ENCODE results near the gene TBL2. TPM values are rescaled to one million over a fixed set of nuclear protein-coding genes. Genes with fewer than 3 reads are reported as not detected.

The TBL2 gene
- polyA plus RNA-seq, 3 donors: 10.4 to 40.1 (median 26.2) TPM

DNA sequence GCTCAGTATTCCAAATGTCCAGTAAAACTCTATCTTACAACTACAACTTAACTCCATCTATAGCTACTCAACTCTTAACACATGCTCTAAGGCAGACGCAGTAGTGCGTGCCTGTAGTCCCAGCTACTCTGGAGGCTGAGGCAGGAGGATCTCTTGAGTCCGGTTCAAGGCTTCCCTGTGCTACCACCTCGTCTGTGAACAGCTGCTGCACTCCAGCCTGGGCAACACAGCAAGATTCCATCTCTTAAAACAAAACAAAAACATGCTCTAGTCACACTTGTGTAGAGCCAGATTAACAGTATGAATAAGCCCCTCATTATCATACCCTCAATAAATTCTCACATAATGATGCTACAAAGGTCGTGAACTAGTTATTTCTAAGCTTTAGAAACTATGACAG is 59.9 kb downstream of the TBL2 start:
- intact Hi-C loops (cut with micrococcal nuclease): no loop called here
- TF ChIP-seq, protein P1, sequence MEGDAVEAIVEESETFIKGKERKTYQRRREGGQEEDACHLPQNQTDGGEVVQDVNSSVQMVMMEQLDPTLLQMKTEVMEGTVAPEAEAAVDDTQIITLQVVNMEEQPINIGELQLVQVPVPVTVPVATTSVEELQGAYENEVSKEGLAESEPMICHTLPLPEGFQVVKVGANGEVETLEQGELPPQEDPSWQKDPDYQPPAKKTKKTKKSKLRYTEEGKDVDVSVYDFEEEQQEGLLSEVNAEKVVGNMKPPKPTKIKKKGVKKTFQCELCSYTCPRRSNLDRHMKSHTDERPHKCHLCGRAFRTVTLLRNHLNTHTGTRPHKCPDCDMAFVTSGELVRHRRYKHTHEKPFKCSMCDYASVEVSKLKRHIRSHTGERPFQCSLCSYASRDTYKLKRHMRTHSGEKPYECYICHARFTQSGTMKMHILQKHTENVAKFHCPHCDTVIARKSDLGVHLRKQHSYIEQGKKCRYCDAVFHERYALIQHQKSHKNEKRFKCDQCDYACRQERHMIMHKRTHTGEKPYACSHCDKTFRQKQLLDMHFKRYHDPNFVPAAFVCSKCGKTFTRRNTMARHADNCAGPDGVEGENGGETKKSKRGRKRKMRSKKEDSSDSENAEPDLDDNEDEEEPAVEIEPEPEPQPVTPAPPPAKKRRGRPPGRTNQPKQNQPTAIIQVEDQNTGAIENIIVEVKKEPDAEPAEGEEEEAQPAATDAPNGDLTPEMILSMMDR (IDR thresholded peaks at IDR 0.05): no peak
- peaks cover 0 to 1% (median 0%) of the 10 kb centered on the region in 3 donors for H3K27me3 Mint-ChIP-seq (ENCODE audit: low read depth in 3 of 3)
- no peak overlapping the region for H3K9ac ChIP-seq (ENCODE audit: insufficient read depth, low read length, poor library complexity, severe bottlenecking)
- H3K9me3 Mint-ChIP-seq: no peaks in the 10 kb centered on the region
- peaks cover 30% of the 10 kb centered on the region for H3K4me1 Mint-ChIP-seq
- H3K9me3 ChIP-seq (replicated peaks in 1 of 2; ENCODE audit: control insufficient read depth in 1 of 2, insufficient read depth in 1 of 2, low read length in 2 of 2): no peaks in the 10 kb centered on the region
- H4K20me1 ChIP-seq (ENCODE audit: insufficient read depth, low read length): peaks cover 78% of the 10 kb centered on the region
- no peak overlapping the region for H2AFZ ChIP-seq (ENCODE audit: insufficient read depth, low read depth, low read length, poor library complexity, severe bottlenecking)
- peaks cover 27 to 51% of the 10 kb centered on the region in 2 donors for H3K36me3 ChIP-seq (replicated peaks in 1 of 2; ENCODE audit: control insufficient read depth in 1 of 2, insufficient read depth in 2 of 2, low read length in 2 of 2)
- H3K36me3 Mint-ChIP-seq: peaks cover 16 to 49% of the 10 kb centered on the region in 2 donors
- peaks cover 95% of the 10 kb centered on the region for H3K79me2 ChIP-seq (ENCODE audit: insufficient read depth, low read length)
- peak overlapping the region in 2 of 7 donors; percentile 23 to 65 for H3K27ac Mint-ChIP-seq
- H3K4me1 ChIP-seq (ENCODE audit: control insufficient read depth in 1 of 2, insufficient read depth in 2 of 2, low read length in 2 of 2): peaks cover 25 to 37% of the 10 kb centered on the region in 2 donors
- H3K4me2 ChIP-seq (replicated peaks; ENCODE audit: extremely low read depth, low read length, poor library complexity, severe bottlenecking): no peak overlapping the region
- peak overlapping the region in 1 of 2 donors; percentile 90 for H3K27ac ChIP-seq (ENCODE audit: low read depth in 1 of 2, low read length in 2 of 2)
- H3K4me3 Mint-ChIP-seq: no peak overlapping the region
- no peak overlapping the region for H3K4me3 ChIP-seq (replicated peaks in 1 of 3; ENCODE audit: low read depth in 2 of 3, low read length in 3 of 3)
- no peak for DNase-seq
- 92% methylated on average over 5 of the region's 5 CpGs for whole genome bisulfite sequencing (ENCODE audit: insufficient coverage)
- H3K27me3 ChIP-seq (ENCODE audit: control insufficient read depth in 2 of 2, insufficient read depth in 2 of 2, low read length in 2 of 2): no peaks in the 10 kb centered on the region

Other genes with a start within 250 kb of the TBL2 start
- under 1 TPM in 2 of 3 donors, not detected in 1; 0.07 to 0.11 TPM for gene FZD9, start 144.8 kb downstream of the TBL2 start, polyA plus RNA-seq
- gene BAZ1B, start 56.3 kb downstream of the TBL2 start, polyA plus RNA-seq: 10 to 100 TPM in 1 of 3 donors, 1 to 10 TPM in 2; 2.5 to 12.1 (median 5.0) TPM
- gene BCL7B, start 20.9 kb downstream of the TBL2 start, polyA plus RNA-seq: 10 to 100 TPM; 53.5 to 73.8 (median 68.7) TPM
- gene MLXIPL, start 45.9 kb upstream of the TBL2 start, polyA plus RNA-seq: under 1 TPM in 2 of 3 donors, not detected in 1; 0.15 to 0.24 TPM
- not detected for gene VPS37D, start 89.3 kb upstream of the TBL2 start, polyA plus RNA-seq
- 1 to 10 TPM; 2.4 to 5.2 (median 3.2) TPM for gene DNAJC30, start 104.9 kb upstream of the TBL2 start, polyA plus RNA-seq
- gene BUD23, start 105.0 kb upstream of the TBL2 start, polyA plus RNA-seq: 10 to 100 TPM; 44.5 to 51.9 (median 51.1) TPM
- 1 to 10 TPM in 1 of 3 donors, under 1 TPM in 2; 0.27 to 2.7 (median 0.37) TPM for gene STX1A, start 141.1 kb upstream of the TBL2 start, polyA plus RNA-seq
- gene ABHD11, start 160.2 kb upstream of the TBL2 start, polyA plus RNA-seq: 10 to 100 TPM; 20.3 to 23.5 (median 22.1) TPM
- gene CLDN3, start 191.7 kb upstream of the TBL2 start, polyA plus RNA-seq: not detected